Lung microvascular endothelial cell (primary cell): Measurements from ENCODE around the gene ERCC1. TPM values are rescaled to one million over a fixed set of nuclear protein-coding genes. Genes with fewer than 3 reads are reported as not detected.
"Not testable (repeated sequence)": the region's sequence is repeated elsewhere in the genome, so short reads cannot be mapped to it uniquely, and the experiment has no call there.

Source experiments
- DNase-seq, 2 donors: peaks; one replicate each; pipeline versions ENCODE4 v3.0.0 to v3.0.0-alpha.2; 2010; ENCODE audit warnings: low read depth in 2 of 2
- total RNA-seq: library from RNA; depleted of rRNA; stranded (reverse); fragments of >200 nt; gene quantifications from 2 replicates; pipeline ENCODE4 v1.2.1, GENCODE V29; 2014

Gene ERCC1
- total RNA-seq, 1 donor from 2014 or later = 49.0 TPM

- not testable (repeated sequence) for DNase-seq
Observed at GRCh38 chr19:45431008-45431407, 7.3 kb upstream of the ERCC1 start.

DNA sequence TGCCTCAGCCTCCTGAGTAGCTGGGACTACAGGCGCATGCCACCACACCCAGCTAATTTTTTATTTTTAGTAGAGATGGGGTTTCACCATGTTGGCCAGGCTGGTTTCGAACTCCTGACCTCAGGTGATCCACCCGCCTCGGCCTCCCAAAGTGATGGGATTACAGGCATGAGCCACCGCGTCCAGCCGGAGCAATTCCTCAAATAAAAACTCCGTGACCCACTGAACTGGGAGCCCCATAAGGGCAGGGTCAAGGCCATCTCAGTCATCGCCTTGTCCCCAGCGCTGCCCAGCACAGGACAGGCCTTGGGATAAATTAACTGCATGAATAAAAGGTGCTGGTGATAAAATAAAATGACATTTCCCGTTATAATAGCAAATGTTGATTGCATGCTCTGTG is 6.2 kb upstream of the ERCC1 start:
- not testable (repeated sequence) for DNase-seq

- peak; percentile 55 to 61 for DNase-seq
Observed at GRCh38 chr19:45428384-45429231, 4.9 kb upstream of the ERCC1 start.

- peak; percentile 97 to 98 for DNase-seq
Observed at GRCh38 chr19:45424191-45425058, 708 bp upstream of the ERCC1 start.

DNA sequence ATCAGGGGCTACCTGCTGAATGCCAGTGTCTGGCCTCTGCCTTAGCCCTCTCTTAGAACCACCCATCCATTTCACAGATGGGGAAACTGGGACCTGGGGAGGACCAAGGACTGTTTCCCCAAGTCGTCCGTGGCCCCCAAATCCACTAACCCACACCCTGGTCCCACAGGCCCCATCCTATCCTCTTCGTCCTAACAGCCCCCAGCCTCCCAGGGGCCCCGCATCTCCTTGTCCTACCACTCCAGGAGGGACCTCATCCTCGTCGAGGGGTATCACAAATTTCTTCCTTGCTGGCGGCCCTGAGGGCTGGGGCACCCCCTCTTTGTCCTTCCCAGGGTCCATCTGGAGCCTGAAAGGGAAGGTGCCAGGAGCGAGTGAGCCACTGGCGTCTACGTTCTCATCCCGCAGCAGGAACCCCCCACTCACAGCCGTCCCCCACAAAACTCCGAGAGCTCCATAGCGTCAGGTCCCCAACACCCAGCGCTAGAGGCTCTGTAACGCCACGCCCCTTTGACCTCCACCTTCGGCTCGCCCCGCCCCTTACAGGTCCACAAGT is 606 bp downstream of the ERCC1 start:
- DNase-seq = no peak

- DNase-seq = no peak
Observed at GRCh38 chr19:45421947-45422498, 1.7 kb downstream of the ERCC1 start.

GRCh38 chr19:45420871-45421270 is 2.8 kb downstream of the ERCC1 start:
- DNase-seq = no peak

DNA sequence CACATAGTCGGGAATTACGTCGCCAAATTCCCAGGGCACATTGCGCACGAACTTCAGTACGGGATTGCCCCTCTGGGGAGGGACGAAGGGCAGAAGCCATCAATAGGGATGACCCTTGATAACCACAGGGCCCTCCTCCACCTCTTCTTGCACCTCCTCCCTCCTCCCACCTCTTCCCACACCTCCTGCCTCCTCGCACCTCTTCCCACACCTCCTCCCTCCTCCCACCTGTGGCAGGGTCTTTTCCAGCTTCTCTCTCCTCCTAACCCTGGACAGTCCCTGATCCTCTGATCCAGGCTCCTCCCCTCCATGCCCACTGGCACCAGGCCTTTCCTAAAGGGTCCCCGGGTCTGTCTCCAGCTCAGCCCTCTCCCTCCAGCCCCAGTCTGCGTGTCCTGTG is 3.4 kb downstream of the ERCC1 start:
- no peak for DNase-seq

GRCh38 chr19:45419895-45420294 is 3.8 kb downstream of the ERCC1 start:
- DNase-seq = no peak

DNA sequence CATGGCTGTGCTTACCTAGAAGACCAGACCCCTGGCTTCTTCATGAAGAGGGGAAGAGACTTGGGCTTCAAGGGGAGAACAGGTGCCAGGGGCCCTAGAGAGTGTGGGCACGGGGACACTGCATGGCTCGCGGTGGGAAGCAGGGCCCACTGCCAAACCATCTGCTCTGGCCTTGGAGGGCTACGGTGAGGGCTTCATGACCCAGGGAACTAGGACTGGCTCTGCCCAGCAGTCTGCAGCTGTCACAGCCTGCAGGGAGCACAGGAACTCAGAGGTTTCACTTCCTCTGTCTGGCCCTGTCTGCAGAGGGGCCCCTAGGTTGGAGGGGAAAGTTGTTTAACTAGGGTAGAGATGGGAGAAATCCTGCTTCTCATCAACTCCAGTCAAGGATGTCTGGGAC is 4.3 kb downstream of the ERCC1 start:
- DNase-seq = no peak

DNA sequence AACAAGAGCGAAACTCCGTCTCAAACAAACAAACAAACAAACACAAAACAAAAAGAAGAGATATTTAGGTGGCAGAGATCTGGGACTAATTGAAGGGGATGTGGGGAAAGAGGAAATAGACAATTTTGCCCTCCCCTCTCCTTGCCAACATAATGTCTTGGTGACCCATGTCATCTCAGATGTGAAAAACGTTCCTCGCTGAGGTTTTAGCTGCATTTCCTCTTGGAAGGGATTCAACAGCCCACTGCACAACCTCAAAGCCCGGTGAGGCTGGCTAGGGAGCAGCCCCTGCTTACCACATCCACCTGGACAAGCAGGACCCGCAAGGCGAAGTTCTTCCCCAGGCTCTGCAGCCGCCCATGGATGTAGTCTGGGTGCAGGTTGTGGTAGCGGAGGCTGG is 4.9 kb downstream of the ERCC1 start:
- DNase-seq = no peak

GRCh38 chr19:45417151-45417550 is 6.6 kb downstream of the ERCC1 start:
- DNase-seq = no peak

- no peak for DNase-seq
Observed at GRCh38 chr19:45414468-45414867, 9.2 kb downstream of the ERCC1 start.

GRCh38 chr19:45413497-45413896 is 10.2 kb downstream of the ERCC1 start:
- DNase-seq = peak in 1 of 2 donors; percentile 43

DNA sequence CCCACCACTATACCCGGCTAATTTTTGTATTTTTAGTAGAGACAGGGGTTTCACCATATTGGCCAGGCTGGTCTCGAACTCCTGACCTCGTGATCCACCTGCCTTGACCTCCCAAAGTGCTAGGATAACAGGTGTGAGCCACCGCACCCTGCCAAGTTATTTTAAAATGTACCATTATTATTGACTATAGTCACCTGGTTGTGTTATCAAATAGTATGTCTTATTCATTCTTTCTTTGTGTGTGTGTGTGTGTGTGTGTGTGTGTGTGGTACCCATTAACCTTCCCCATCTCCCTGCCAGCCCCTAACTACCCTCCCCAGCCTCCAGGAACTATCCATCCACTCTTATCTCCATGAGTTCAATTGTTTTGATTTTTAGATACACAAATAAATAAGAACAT is 13.4 kb downstream of the ERCC1 start:
- DNase-seq = not testable (repeated sequence)

DNA sequence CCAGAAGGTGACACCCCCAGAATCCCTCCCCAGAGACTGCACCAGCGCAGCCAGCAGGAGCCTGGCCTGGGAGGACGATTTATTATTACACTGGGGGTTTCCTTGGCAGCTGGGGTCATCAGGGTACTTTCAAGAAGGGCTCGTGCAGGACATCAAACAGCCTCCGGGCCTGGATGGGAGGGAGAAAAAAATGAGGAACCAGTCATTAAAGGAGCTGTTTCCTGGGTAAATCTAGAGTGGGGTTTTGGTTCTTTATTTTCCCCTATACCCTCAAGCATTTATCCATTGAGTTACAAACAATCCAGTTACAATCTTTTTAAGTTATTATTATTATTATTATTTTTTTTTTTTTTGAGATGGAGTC is 14.2 kb downstream of the ERCC1 start:
- no peak for DNase-seq

GRCh38 chr19:45408830-45409556 is 14.7 kb downstream of the ERCC1 start:
- DNase-seq = no peak

DNA sequence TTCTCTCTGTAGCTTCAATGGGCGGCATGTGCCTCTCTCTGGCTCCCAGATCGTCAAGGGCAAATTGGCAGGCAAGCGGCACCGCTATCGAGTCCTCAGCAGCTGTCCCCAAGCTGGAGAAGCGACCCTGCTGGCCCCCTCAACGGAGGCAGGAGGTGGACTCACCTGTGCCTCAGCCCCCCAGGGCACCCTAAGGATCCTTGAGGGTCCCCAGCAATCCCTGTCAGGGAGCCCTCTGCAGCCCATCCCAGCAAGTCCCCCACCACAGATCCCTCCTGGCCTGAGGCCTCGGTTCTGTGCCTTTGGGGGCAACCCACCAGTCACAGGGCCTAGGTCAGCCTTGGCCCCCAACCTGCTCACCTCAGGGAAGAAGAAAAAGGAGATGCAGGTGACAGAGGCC is 15.6 kb downstream of the ERCC1 start:
- no peak for DNase-seq

DNA sequence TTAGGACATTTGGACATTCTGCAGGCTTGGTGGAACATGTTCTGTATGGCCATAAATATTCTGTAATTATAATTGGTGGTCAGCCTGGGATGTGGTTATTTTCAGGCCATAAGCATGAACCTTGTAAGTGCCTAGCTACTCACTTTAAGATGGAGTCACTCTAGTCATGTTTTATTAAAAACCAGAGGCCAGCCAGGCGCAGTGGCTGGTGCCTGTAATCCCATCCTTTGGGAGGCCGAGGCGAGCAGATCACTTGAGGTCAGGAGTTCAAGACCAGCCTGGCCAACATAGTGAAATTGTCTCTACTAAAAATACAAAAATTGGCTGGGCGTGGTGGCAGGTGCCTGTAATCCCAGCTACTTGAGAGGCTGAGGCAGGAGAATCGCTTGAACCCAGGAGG is 16.1 kb downstream of the ERCC1 start:
- not testable (repeated sequence) for DNase-seq

DNA sequence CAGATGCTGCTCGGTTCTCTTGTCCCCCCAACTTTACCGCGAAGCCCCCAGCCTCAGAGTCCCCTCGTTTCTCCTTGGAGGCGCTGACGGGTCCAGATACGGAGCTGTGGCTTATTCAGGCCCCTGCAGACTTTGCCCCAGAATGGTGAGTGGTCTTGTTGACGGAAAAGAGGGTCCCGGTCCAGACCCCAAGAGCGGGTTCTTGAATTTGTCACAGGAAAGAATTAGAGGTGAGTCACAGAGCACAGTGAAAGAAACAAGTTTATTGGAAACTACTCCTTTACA is 16.7 kb downstream of the ERCC1 start:
- no peak for DNase-seq

DNA sequence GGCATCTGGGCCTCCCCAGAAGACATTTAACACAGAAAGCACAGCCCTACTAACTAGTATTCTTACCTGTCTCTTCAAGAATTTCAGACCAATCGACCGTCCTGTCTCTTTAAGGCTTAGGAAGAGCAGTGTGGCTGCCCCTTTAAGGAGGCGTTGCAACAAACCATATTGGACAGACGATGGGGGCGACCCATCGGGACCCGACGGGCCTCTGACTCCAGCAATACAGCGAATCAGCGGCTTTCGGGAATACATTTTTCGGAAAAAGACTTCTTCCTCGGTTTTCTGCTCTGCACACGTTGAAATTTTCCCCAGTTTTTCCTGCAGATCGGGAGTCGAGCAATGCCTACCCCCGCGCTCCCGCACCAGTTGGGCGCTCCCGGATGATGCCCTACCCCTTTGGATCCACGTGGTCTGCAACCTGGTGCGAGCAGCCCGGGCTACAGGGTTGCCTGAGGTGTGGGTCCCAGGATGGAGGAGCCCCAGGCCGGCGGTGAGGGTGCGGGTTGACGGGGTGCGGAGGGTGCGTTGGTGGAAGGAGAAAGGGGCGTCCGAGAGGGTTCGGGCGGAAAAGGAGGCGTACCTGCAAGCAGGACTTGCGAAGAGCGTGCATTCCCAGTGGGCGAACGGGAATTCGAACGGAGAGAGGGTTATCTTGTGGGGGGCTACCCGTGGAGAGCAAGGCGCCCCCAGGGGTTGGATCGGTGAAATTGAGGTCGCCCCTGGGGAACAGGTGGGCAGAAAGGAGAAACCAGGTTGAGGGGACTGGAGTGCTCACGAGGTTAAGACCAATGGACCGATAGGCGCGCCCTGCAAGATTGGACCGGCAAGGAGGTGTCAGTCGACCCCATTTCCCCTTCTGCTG is 17.3 kb downstream of the ERCC1 start, which contains the start of gene POLR1G:
Gene POLR1G, plus strand, starts transcription at position 419 of the 865 bp plus-strand sequence. Its CDS starts 53 bp downstream, at position 472.
- DNase-seq = peak; percentile 80 to 84
